Neutrophil (primary cell): ENCODE results near the gene CACNA1D.

ENCODE experiments used
- H3K27ac ChIP-seq: fragments of 200-600 bp; sonication (generic); 2 replicates; pipeline ENCODE4 v1.5.1; 2016; ENCODE audit warnings: mild to moderate bottlenecking, moderate library complexity
- H3K27me3 ChIP-seq: fragments of 200-600 bp; sonication (generic); 2 replicates; pipeline ENCODE4 v1.6.0; 2016; ENCODE audit warnings: mild to moderate bottlenecking
- H3K36me3 ChIP-seq: fragments of 200-600 bp; sonication (generic); 2 replicates; pipeline ENCODE4 v1.5.1; 2017
- H3K4me1 ChIP-seq, 2 experiments: fragments of 200-600 bp in 1 of 2; sonication (generic) in 1 of 2; 1 replicate in 1 of 2; 2 replicates in 1 of 2; pipeline versions ENCODE4 v1.5.1 to v1.6.1; 2013 to 2016; ENCODE audit warnings: low read depth in 1 of 2, low read length in 1 of 2, mild to moderate bottlenecking in 1 of 2, moderate library complexity in 1 of 2; ENCODE audit not compliant: control insufficient read depth in 1 of 2, insufficient read depth in 1 of 2
- H3K4me3 ChIP-seq, 2 experiments: fragments of 200-600 bp in 1 of 2; sonication (generic) in 1 of 2; 1 replicate in 1 of 2; 2 replicates in 1 of 2; pipeline ENCODE4 v1.5.1; 2013 to 2016; ENCODE audit warnings: low read depth in 1 of 2, low read length in 1 of 2, mild to moderate bottlenecking in 1 of 2, moderate library complexity in 1 of 2
- H3K9me3 ChIP-seq: fragments of 200-600 bp; sonication (generic); 2 replicates; pipeline ENCODE4 v1.5.1; 2016
- TF ChIP-seq, protein P1 (sequence below): fragments of 200-600 bp; sonication (generic); IDR thresholded peaks from 2 replicates; pipeline ENCODE4 v1.5.1; 2016; ENCODE audit warnings: antibody characterized with exemption

The CACNA1D gene

DNA sequence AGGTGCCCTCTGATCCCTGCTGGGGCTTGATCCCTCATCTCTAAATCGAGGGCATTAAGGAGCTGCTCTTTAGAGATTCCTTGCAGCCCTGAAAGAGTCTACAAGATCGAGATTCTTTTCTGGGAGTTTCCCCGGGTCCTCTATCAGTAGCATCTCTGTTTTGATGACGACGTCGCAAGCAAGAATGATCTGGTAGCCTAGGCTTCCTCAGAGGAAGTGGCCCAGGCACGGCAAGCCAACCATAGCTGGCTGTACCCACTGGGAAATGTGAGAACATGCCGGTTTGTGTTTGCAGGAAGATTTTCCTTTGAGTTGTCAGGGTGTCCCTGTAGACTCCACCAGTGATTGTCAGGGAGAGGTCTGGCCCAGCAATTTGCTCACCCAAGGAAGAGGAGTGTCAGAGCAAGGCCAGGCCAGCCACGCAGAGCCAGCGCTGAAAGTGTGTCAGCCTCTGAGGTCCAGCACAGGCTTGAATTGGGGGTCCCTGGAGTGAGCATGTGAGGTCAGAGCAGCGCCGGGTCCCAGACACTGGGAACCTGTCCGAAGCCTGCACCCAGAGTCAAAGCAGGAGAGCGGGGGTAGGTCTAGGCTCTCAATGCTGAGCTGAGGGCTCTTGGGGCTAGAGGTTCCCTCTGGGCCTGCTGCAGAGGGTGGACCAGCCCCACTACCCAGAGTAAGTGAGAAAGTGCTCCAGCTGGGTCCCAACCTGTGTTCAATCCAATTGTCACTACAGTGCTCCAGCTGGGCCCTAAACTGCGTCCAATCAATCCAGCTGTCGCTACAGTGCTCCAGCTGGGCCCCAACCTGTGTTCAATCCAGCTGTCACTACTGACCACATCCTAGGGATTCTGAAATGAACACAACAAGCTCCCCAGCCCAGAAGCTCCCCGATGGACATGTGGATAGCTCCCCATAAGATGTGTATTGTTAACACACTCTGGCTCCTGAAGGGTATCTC is 256.1 kb downstream of the CACNA1D start:
- Histone ChIP-seq H3K4me3 (no peak overlapping the region), H3K9me3 (no peaks in the 10 kb centered on the region), H3K27ac (no peak overlapping the region)

DNA sequence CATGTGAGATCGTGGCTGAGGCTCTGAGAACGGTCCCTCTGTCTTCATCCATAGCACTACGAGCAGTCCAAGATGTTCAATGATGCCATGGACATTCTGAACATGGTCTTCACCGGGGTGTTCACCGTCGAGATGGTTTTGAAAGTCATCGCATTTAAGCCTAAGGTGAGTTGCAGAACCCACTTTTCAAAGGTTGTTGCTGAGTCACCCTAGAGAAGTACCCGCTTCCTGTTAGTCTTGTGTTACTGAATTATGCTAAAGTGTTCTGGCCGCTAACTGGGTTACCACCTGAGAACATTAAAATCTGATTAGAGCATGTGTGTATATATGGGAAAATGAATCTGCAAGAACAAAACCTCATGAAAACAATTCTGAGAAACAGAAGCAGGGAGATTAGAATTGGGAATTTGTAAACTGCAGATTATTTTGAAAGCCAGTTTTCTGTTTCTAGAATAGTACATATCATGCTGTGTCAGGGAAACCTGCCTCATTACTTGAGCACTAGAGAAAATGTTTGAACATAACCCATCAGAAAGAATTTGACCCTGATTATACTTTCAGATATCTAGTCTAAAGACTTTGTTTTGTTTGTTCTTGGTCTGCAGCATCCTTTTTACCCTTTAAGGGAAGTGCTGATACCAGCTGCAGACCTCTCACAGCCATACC is 259.2 kb downstream of the CACNA1D start:
- TF ChIP-seq, protein P1, sequence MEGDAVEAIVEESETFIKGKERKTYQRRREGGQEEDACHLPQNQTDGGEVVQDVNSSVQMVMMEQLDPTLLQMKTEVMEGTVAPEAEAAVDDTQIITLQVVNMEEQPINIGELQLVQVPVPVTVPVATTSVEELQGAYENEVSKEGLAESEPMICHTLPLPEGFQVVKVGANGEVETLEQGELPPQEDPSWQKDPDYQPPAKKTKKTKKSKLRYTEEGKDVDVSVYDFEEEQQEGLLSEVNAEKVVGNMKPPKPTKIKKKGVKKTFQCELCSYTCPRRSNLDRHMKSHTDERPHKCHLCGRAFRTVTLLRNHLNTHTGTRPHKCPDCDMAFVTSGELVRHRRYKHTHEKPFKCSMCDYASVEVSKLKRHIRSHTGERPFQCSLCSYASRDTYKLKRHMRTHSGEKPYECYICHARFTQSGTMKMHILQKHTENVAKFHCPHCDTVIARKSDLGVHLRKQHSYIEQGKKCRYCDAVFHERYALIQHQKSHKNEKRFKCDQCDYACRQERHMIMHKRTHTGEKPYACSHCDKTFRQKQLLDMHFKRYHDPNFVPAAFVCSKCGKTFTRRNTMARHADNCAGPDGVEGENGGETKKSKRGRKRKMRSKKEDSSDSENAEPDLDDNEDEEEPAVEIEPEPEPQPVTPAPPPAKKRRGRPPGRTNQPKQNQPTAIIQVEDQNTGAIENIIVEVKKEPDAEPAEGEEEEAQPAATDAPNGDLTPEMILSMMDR, result no peak
- H3K9me3 ChIP-seq, result no peaks in the 10 kb centered on the region
- H3K36me3 ChIP-seq, result no peaks in the 10 kb centered on the region
- H3K27ac ChIP-seq, result no peak overlapping the region
- peaks cover 55% of the 10 kb centered on the region for H3K27me3 ChIP-seq
- H3K4me1 ChIP-seq, result peaks cover 0 to 5% of the 10 kb centered on the region in 2 experiments
- H3K4me3 ChIP-seq, result no peak overlapping the region

More for the DNA sequence above, 256.1 kb downstream of the CACNA1D start:
- H3K27me3 ChIP-seq, result peaks cover 36% of the 10 kb centered on the region
- no peaks in the 10 kb centered on the region for H3K36me3 ChIP-seq
- H3K4me1 ChIP-seq, result peaks cover 0 to 5% of the 10 kb centered on the region in 2 experiments
- TF ChIP-seq, protein P1, result no peak

DNA sequence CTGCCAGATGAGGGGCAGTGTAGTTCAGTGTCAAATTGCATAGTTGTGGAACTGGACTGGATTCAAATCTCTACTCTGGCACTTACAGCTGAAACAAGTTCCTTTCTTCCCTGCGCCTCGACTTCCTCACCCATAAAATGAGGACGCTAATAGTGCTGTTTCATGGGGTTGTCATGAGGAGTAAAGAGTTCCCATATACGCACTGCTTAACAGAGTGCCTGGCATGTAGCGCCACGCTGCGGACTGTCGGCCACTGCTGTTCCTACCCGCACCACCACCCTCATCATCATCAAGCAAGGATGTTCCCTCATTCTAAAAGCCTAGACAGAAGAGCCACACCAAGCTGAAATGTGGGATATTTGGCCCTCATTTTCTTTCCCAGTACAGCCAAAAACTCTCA is 259.9 kb downstream of the CACNA1D start:
- peaks cover 56% of the 10 kb centered on the region for H3K27me3 ChIP-seq
- no peaks in the 10 kb centered on the region for H3K36me3 ChIP-seq
- H3K4me3 ChIP-seq, result no peak overlapping the region
- no peak overlapping the region for H3K27ac ChIP-seq
- H3K9me3 ChIP-seq, result no peaks in the 10 kb centered on the region
- TF ChIP-seq, protein P1, result no peak
- H3K4me1 ChIP-seq, result peaks cover 0 to 5% of the 10 kb centered on the region in 2 experiments

DNA sequence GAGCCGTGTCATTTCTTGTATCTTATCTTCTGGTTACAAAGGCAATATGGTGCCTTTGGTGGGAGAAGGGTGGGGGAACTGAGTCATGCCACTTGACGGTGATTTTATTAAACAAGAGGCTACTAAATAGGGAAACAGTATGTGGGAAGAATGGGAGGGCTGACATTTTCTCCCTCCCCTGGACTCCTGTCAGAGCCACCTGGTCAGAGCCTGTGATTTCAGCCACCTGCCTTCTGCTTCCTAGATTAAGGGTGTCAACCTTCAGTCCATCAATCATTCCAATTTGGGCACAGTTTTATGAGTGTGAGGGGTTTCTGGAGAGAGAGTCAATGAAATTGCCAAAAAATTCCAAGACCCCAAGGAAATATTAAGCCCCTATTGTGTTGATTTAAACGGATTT is 264.4 kb downstream of the CACNA1D start:
- Histone ChIP-seq H3K27me3 (peaks cover 43% of the 10 kb centered on the region), H3K36me3 (no peaks in the 10 kb centered on the region), H3K4me1 (no peaks in the 10 kb centered on the region), H3K9me3 (no peaks in the 10 kb centered on the region), H3K27ac (no peak overlapping the region), H3K4me3 (no peak overlapping the region)
- TF ChIP-seq, protein P1, result no peak

DNA sequence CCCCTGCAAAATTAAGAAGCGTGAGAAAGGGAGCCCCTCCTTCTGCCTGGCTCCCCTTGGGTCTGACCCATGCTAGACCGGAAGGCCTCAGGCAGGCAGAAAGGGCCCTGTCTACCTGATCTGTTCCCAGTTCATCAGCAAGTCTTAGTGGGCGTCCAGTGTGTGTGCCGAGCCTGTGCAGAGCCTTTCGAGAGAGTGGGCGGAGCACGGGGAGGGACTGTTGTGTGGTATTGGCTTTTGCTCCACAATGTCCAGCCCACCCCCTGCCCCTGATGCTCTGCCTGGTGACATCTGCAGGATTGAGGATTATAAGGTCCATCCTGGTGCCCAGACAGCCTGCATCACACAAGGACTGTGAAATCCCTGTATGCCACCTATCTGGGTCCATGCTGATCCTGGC is 268.9 kb downstream of the CACNA1D start:
- Histone ChIP-seq H3K9me3 (no peaks in the 10 kb centered on the region), H3K4me1 (no peaks in the 10 kb centered on the region)

More for the DNA sequence above, 268.9 kb downstream of the CACNA1D start:
- no peak overlapping the region for H3K4me3 ChIP-seq
- TF ChIP-seq, protein P1, result no peak
- H3K36me3 ChIP-seq, result no peaks in the 10 kb centered on the region
- H3K27ac ChIP-seq, result no peak overlapping the region
- H3K27me3 ChIP-seq, result peaks cover 21% of the 10 kb centered on the region
